Measurements from ENCODE around the gene PTPRN. TPM values are rescaled to one million over a fixed set of nuclear protein-coding genes. Genes with fewer than 3 reads are reported as not detected.

Gene PTPRN
- total RNA-seq, 1 experiment from 2014 or later: not detected

- Histone ChIP-seq H2AFZ (ENCODE audit: low read depth, low read length, poor library complexity, severe bottlenecking) (no peak overlapping the region), H3K9me3 (ENCODE audit: control insufficient read depth in 1 of 2, insufficient read depth in 1 of 2, low read depth in 1 of 2, low read length in 2 of 2) (no peaks in the 10 kb centered on the region), H3K27me3 (ENCODE audit: insufficient read depth, low read length) (peaks cover 3% of the 10 kb centered on the region; the same call in 1 of the 2 replicates), H3K9ac (ENCODE audit: low read length) (no peak overlapping the region), H4K20me1 (ENCODE audit: insufficient read depth) (no peaks in the 10 kb centered on the region), H3K27ac (ENCODE audit: low read depth, low read length) (no peak overlapping the region), H3K4me2 (ENCODE audit: low read length) (no peak overlapping the region), H3K4me1 (ENCODE audit: control insufficient read depth in 1 of 2, insufficient read depth in 2 of 2, low read length in 2 of 2) (no peaks in the 10 kb centered on the region; a peak in 1 of 4 replicates), H3K36me3 (ENCODE audit: control insufficient read depth in 1 of 2, insufficient read depth in 2 of 2, low read length in 2 of 2) (no peaks in the 10 kb centered on the region), H3K9me2 (ENCODE audit: insufficient read depth) (no peaks in the 10 kb centered on the region), H3K4me3 (replicated peaks in 1 of 2; ENCODE audit: low read depth in 1 of 2, low read length in 2 of 2) (no peak overlapping the region), H3K79me2 (ENCODE audit: insufficient read depth, low read length) (no peaks in the 10 kb centered on the region)
- ATAC-seq: no peak
- ChIA-PET POLR2A (no interaction called here), RAD21 (ENCODE audit: low non-redundant PET in 1 of 2, low total read pairs in 2 of 2, uncharacterized antibody in 2 of 2, unreplicated experiment in 2 of 2) (no interaction called here), CTCF (no interaction called here)
- DNase-seq (ENCODE audit: low read depth, low spot score): no peak
- BruUV-seq (replicated peaks): no TSS peak
- no peak for TF ChIP-seq RAD21 (IDR thresholded peaks at IDR 0.05; ENCODE audit: low read depth)
- no peak for TF ChIP-seq EZH2phosphoT487 (IDR thresholded peaks at IDR 0.05; ENCODE audit: borderline replicate concordance)
- no peak for TF ChIP-seq MAX (IDR thresholded peaks at IDR 0.05)
- TF ChIP-seq EZH2 (IDR thresholded peaks at IDR 0.05): no peak
- TF ChIP-seq CTCF (IDR thresholded peaks at IDR 0.05 in 2 of 3, conservative IDR thresholded peaks at IDR 0.05 in 1 of 3; ENCODE audit: borderline replicate concordance in 1 of 3, insufficient read depth in 1 of 3, low read depth in 2 of 3, low read length in 2 of 3): no peak
- TF ChIP-seq CBX3 (IDR thresholded peaks at IDR 0.05; ENCODE audit: low read depth): no peak
- TF ChIP-seq SP1 (IDR thresholded peaks at IDR 0.05; ENCODE audit: low read depth): no peak
- TF ChIP-seq SRF (IDR thresholded peaks at IDR 0.05; ENCODE audit: low read depth): no peak
- no peak for TF ChIP-seq JUND (IDR thresholded peaks at IDR 0.05)
- TF ChIP-seq FOSL1 (IDR thresholded peaks at IDR 0.05; ENCODE audit: low read depth): no peak
- TF ChIP-seq POLR2A (IDR thresholded peaks at IDR 0.05; ENCODE audit: borderline replicate concordance, extremely low read depth, insufficient read depth, insufficient read length): no peak
- no peak for TF ChIP-seq EGR1 (IDR thresholded peaks at IDR 0.05; ENCODE audit: low read depth)
- no peak for TF ChIP-seq ZFX (IDR thresholded peaks at IDR 0.05)
- no peak for TF ChIP-seq ATF3 (IDR thresholded peaks at IDR 0.05)
- TF ChIP-seq ZNF274 (IDR thresholded peaks at IDR 0.05; ENCODE audit: low read depth, low read length): no peak
- intact Hi-C loops (cut with micrococcal nuclease): no loop called here
These were observed 42.3 kb downstream of the PTPRN start for GRCh38 chr2:219266886-219267285.

Data from HCT116 (cell line).